ENCODE results near the gene HLA-E. TPM values are rescaled to one million over a fixed set of nuclear protein-coding genes. Genes with fewer than 3 reads are reported as not detected.
"Not testable (repeated sequence)": the region's sequence is repeated elsewhere in the genome, so short reads cannot be mapped to it uniquely, and the experiment has no call there.

Gene HLA-E
- total and polyA plus RNA-seq, 2 donors (not counting 3 experiments of a cell fraction or from before 2014, with no cell fraction given), result 271 to 298 TPM

DNA sequence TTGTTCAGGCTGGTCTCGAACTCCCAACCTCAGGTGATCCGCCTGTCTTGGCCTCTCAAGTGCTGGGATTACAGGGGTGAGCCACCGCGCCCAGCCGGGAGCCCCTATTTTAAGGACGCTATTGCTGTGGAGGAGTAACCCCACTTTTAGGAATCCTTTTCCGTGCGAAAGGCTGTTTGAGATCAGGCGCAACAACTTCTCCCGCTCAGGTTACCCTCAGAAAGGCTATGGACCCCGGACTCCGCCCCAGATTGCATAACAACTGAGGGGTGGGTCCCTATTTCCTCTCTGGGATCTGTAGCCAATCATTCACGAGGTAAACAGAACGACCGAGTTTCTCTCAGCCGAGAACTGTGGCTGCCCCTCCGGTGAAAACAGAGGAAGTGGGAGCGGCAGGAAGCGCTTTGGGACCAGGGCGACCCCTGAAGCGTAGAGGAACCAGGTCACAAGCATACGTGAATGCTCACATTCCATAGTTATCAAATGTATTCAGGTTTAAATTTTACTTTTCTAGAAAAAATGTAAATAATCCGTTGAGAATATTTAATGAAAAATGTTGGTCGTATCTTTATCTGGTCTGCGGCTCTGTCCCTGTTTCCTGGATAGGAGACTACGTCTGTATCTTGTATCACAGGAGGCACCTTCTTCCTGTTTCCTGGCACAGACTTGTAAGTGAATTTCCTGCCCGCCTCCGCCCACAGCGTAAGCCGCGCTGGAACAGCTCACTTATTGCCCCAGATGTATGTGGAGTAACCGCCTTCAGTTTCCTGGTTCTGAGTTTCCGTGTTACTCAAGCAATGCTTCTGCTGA is 26.8 kb downstream of the HLA-E start:
- dilution Hi-C loops (cut with MboI; ENCODE audit: extremely low pct_ligation_motif_present, low sequenced_read_pairs), result no loop called here

DNA sequence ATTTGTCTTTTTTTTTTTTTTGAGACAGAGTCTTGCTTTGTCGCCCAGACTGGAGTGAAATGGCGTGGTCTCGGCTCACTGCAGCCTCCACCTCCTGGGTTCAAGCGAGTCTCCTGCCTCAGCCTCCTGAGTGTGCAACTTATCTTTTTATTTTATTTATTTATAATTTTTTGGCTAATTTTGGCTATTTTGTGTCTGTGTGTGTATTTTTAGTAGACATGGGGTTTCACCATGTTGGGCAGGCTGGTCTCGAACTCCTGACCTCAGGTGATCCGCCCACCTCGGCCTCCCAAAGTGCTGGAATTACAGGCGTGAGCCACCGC is 27.4 kb downstream of the HLA-E start:
- not testable (repeated sequence) for H4K20me1 ChIP-seq (replicated peaks; ENCODE audit: control insufficient read depth, extremely low read depth, insufficient read depth, low read length)

More for the DNA sequence above, 26.8 kb downstream of the HLA-E start:
- Histone ChIP-seq H3K9ac (replicated peaks; ENCODE audit: extremely low read depth, insufficient read depth, low read length) (peak overlapping the region; percentile 83), H3K36me3 (ENCODE audit: control insufficient read depth in 2 of 2, extremely low read depth in 1 of 2, insufficient read depth in 2 of 2, low read length in 2 of 2) (no peaks in the 10 kb centered on the region), H3K9me1 (replicated peaks; ENCODE audit: control insufficient read depth, extremely low read depth, insufficient read depth, low read length) (no peaks in the 10 kb centered on the region), H2AFZ (ENCODE audit: low read depth, low read length) (no peak overlapping the region), H3K4me2 (ENCODE audit: insufficient read depth, low read length) (peak overlapping the region; percentile 56), H3K9me3 (replicated peaks; ENCODE audit: control insufficient read depth, insufficient read depth, low read length) (no peaks in the 10 kb centered on the region), H3K4me3 (replicated peaks in 1 of 3; ENCODE audit: insufficient read depth in 1 of 3, low read depth in 1 of 3, low read length in 3 of 3) (peak overlapping the region in 2 of 3 experiments; percentile 18 to 20), H3K79me2 (ENCODE audit: control insufficient read depth, insufficient read depth, low read length) (no peaks in the 10 kb centered on the region), H3K27ac (ENCODE audit: insufficient read depth, low read depth, low read length) (peak overlapping the region; percentile 98), H4K20me1 (replicated peaks; ENCODE audit: control insufficient read depth, extremely low read depth, insufficient read depth, low read length) (no peaks in the 10 kb centered on the region), H3K27me3 (ENCODE audit: control insufficient read depth in 2 of 2, insufficient read depth in 2 of 2, low read length in 2 of 2) (no peaks in the 10 kb centered on the region), H3K4me1 (ENCODE audit: control insufficient read depth, extremely low read depth, insufficient read depth, low read length) (peaks cover 6% of the 10 kb centered on the region)
- ChIA-PET CTCF (interaction anchor here (0.7 to 2.0 kb wide), 10 partner anchors 12 to 34 kb away, joined by 3 to 17 read pairs (median 8); no protein-coding TSS in a partner anchor), POLR2A (interaction anchor here (0.6 to 1.7 kb wide), 3 partner anchors 16 to 25 kb away, joined by 4 to 10 read pairs (median 4); no protein-coding TSS in a partner anchor)
- DNase-seq (ENCODE audit: low read depth, low spot score), result peak; percentile 99
- intact Hi-C loops (cut with micrococcal nuclease), result loop anchor here (1.0 kb wide), 8 partner anchors 12 to 99 kb away; partner anchors contain the start of genes GNL1 and HLA-E
- TF ChIP-seq POLR2A (IDR thresholded peaks at IDR 0.05; ENCODE audit: low read depth, low read length) (peak; percentile 64), EZH2 (IDR thresholded peaks at IDR 0.05; ENCODE audit: borderline replicate concordance, low read depth, low read length, severe bottlenecking) (no peak), JUN (IDR thresholded peaks at IDR 0.05; ENCODE audit: borderline replicate concordance, insufficient read depth, insufficient read length, low read depth) (peak; percentile 25), MYC (IDR thresholded peaks at IDR 0.05; ENCODE audit: low read depth, low read length) (peak; percentile 53), POLR2AphosphoS5 (IDR thresholded peaks at IDR 0.05; ENCODE audit: insufficient read depth, low read depth, low read length) (peak; percentile 97), FOS (IDR thresholded peaks at IDR 0.05; ENCODE audit: borderline replicate concordance, insufficient read depth, low read length) (peak; percentile 40), CTCF (IDR thresholded peaks at IDR 0.05; ENCODE audit: extremely low read depth in 1 of 2, insufficient read depth in 1 of 2, low read depth in 1 of 2, low read length in 2 of 2) (no peak), GATA2 (IDR thresholded peaks at IDR 0.05; ENCODE audit: insufficient read depth, insufficient read length, low read depth, low read length) (peak; percentile 98)
- TF ChIP-seq, protein P1, sequence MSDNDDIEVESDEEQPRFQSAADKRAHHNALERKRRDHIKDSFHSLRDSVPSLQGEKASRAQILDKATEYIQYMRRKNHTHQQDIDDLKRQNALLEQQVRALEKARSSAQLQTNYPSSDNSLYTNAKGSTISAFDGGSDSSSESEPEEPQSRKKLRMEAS (IDR thresholded peaks at IDR 0.05; ENCODE audit: insufficient read depth, insufficient read length), result no peak
- TSS peak; percentile 81 for BruUV-seq (replicated peaks)
- FAIRE-seq, result peak; percentile 98

More for the DNA sequence above, 27.4 kb downstream of the HLA-E start:
- Histone ChIP-seq H3K27ac (ENCODE audit: insufficient read depth, low read depth, low read length) (peak overlapping the region; percentile 98), H3K9ac (replicated peaks; ENCODE audit: extremely low read depth, insufficient read depth, low read length) (peak overlapping the region; percentile 36), H3K4me2 (ENCODE audit: insufficient read depth, low read length) (peak overlapping the region; percentile 16)
- H3K9me1 ChIP-seq (replicated peaks; ENCODE audit: control insufficient read depth, extremely low read depth, insufficient read depth, low read length); H3K27me3 ChIP-seq (ENCODE audit: control insufficient read depth in 2 of 2, insufficient read depth in 2 of 2, low read length in 2 of 2); H2AFZ ChIP-seq (ENCODE audit: low read depth, low read length); H3K4me3 ChIP-seq (replicated peaks in 1 of 3; ENCODE audit: insufficient read depth in 1 of 3, low read depth in 1 of 3, low read length in 3 of 3); H3K9me3 ChIP-seq (replicated peaks; ENCODE audit: control insufficient read depth, insufficient read depth, low read length); H3K79me2 ChIP-seq (ENCODE audit: control insufficient read depth, insufficient read depth, low read length); H3K36me3 ChIP-seq (ENCODE audit: control insufficient read depth in 2 of 2, extremely low read depth in 1 of 2, insufficient read depth in 2 of 2, low read length in 2 of 2); DNase-seq (ENCODE audit: low read depth, low spot score); FAIRE-seq; H3K4me1 ChIP-seq (ENCODE audit: control insufficient read depth, extremely low read depth, insufficient read depth, low read length); dilution Hi-C loops (cut with MboI; ENCODE audit: extremely low pct_ligation_motif_present, low sequenced_read_pairs); BruUV-seq (replicated peaks): not testable (repeated sequence)
- CTCF ChIA-PET, result interaction anchor here (0.7 to 2.0 kb wide), 10 partner anchors 11 to 35 kb away, joined by 3 to 17 read pairs (median 8); no protein-coding TSS in a partner anchor
- intact Hi-C loops (cut with micrococcal nuclease), result loop anchor here (1.0 kb wide), 8 partner anchors 12 to 99 kb away; partner anchors contain the start of genes GNL1 and HLA-E
- POLR2A ChIA-PET, result interaction anchor here (1.0 to 1.7 kb wide), 2 partner anchors 16 to 20 kb away, joined by 4 to 10 read pairs; no protein-coding TSS in a partner anchor
